ENCODE measurements around the gene BAHCC1. TPM values are rescaled to one million over a fixed set of nuclear protein-coding genes. Genes with fewer than 3 reads are reported as not detected.

Gene BAHCC1
- total and polyA plus RNA-seq, 2 of the 8 experiments (the other 6 are each of a cell fraction or from before 2014, with no cell fraction given), result 0.26 to 0.58 TPM

DNA sequence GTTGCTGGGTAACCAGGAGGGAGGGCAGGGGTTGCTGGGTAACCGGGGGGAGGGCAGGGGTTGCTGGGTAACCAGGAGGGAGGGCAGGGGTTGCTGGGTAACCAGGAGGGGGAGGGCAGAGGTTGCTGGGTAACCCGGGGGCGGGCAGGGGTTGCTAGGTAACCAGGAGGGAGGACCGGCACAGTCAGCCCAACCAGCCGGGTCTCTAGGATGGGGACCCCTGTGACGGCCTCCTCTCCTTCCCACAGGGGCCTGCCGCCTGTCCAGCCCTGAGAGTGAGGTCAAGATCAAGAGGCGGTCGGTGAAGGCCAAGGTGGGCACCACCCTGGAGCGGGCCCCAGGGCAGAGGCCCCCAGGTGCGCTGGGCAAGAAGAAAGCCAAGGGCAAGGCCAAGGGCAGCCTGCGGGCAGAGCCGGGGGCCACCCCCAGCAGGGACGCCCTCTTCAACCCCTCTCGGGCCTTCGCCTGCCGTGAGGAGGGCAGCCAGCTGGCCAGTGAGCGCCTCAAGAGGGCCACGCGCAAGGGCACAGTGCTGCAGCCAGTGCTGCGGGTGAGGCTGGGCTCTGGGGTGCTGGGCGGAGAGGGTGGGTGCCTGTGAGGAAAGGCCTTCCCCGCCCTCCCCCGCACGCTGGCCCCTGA is 62.8 kb downstream of the BAHCC1 start:
- WGBS, 2 experiments (ENCODE audit: extremely low coverage in 1 of 2, insufficient coverage in 1 of 2, insufficient read length in 1 of 2, insufficient replicate concordance in 2 of 2, low coverage in 1 of 2, low lambda C conversion rate in 2 of 2, missing lambda C conversion rate in 1 of 2), result 96% methylated on average over 9 of the region's 25 CpGs; no CpG with 5 or more reads in 1 of the 2 experiments
- H3K79me1 ChIP-seq (ENCODE audit: low read depth, low read length), result no peaks in the 10 kb centered on the region
- no peak for DNase-seq (ENCODE audit: low read depth in 1 of 2, low spot score in 2 of 2)
- TF ChIP-seq POU5F1 (IDR thresholded peaks at IDR 0.05; ENCODE audit: low read depth, low read length), result no peak
- TF ChIP-seq GABPA (IDR thresholded peaks at IDR 0.05; ENCODE audit: borderline replicate concordance, insufficient read depth, low read length), result no peak
- no peak for TF ChIP-seq PHF8 (conservative IDR thresholded peaks at IDR 0.05; ENCODE audit: low read depth, low read length)
- TF ChIP-seq RNF2 (IDR thresholded peaks at IDR 0.05; ENCODE audit: borderline replicate concordance, low read depth, low read length, missing control alignments, poor library complexity, severe bottlenecking), result no peak
- TF ChIP-seq TAF7 (optimal IDR thresholded peaks at IDR 0.05; ENCODE audit: borderline replicate concordance, low read depth, low read length), result no peak

More for the DNA sequence above, 62.8 kb downstream of the BAHCC1 start:
- Histone ChIP-seq H3K36me3 (ENCODE audit: control insufficient read depth in 2 of 4, insufficient read depth in 4 of 4, low read length in 3 of 4) (no peaks in the 10 kb centered on the region), H3K4me1 (replicated peaks in 1 of 4; ENCODE audit: control insufficient read depth in 3 of 4, insufficient read depth in 4 of 4, low read length in 3 of 4) (peaks cover 0 to 14% (median 8%) of the 10 kb centered on the region in 4 experiments; a peak in 6 of 7 replicates), H3K18ac (ENCODE audit: extremely low read depth, low read length) (no peak overlapping the region), H3K27ac (ENCODE audit: low read depth, low read length) (no peak overlapping the region), H3K4me2 (ENCODE audit: insufficient read depth in 1 of 2, low read depth in 2 of 2, low read length in 2 of 2) (no peak overlapping the region), H4K91ac (replicated peaks; ENCODE audit: insufficient read length, low read length) (no peak overlapping the region), H2BK12ac (ENCODE audit: low read depth, low read length) (no peak overlapping the region), H3K23me2 (ENCODE audit: low read depth, low read length) (no peaks in the 10 kb centered on the region), H2BK15ac (ENCODE audit: low read length) (no peak overlapping the region), H2BK120ac (replicated peaks; ENCODE audit: low read depth, low read length) (no peak overlapping the region), H4K20me1 (replicated peaks in 1 of 2; ENCODE audit: control insufficient read depth in 1 of 2, insufficient read depth in 2 of 2, low read length in 2 of 2) (no peaks in the 10 kb centered on the region), H2AK5ac (ENCODE audit: low read depth, low read length) (no peak overlapping the region), H4K5ac (ENCODE audit: insufficient read length, low read depth, low read length) (no peak overlapping the region), H2BK20ac (ENCODE audit: low read length) (no peak overlapping the region), H3K79me2 (ENCODE audit: control insufficient read depth in 1 of 2, insufficient read depth in 2 of 2, low read length in 2 of 2) (no peaks in the 10 kb centered on the region), H2AFZ (ENCODE audit: low read length) (no peak overlapping the region), H3K4ac (replicated peaks; ENCODE audit: insufficient read length, low read depth, low read length) (no peak overlapping the region), H3K56ac (replicated peaks; ENCODE audit: insufficient read length, low read depth, low read length) (no peak overlapping the region), H3K9ac (replicated peaks in 1 of 4; ENCODE audit: extremely low read depth in 1 of 4, low read depth in 3 of 4, low read length in 3 of 4) (no peak overlapping the region), H4K8ac (ENCODE audit: extremely low read depth, insufficient read depth, low read length) (no peak overlapping the region; the same call in 1 of the 2 replicates), H3K23ac (ENCODE audit: insufficient read length) (no peak overlapping the region), H2BK5ac (ENCODE audit: low read depth, low read length) (no peak overlapping the region; the same call in 1 of the 2 replicates), H3K9me3 (ENCODE audit: insufficient read depth in 2 of 2, low read depth in 1 of 2, low read length in 1 of 2) (no peaks in the 10 kb centered on the region), H3K14ac (ENCODE audit: insufficient read length) (no peak overlapping the region), H3K4me3 (ENCODE audit: extremely low read depth in 1 of 4, insufficient read depth in 2 of 4, low read depth in 3 of 4, low read length in 4 of 4) (no peak overlapping the region), H3K27me3 (replicated peaks in 1 of 4; ENCODE audit: control insufficient read depth in 3 of 4, extremely low read depth in 1 of 4, insufficient read depth in 3 of 4, low read length in 3 of 4) (no peaks in the 10 kb centered on the region)
- CTCF ChIA-PET (ENCODE audit: partially characterized antibody), result interaction anchor here (0.9 to 4.8 kb wide), 4 partner anchors 12 to 163 kb away, joined by 4 to 39 read pairs (median 17); partner anchors contain the start of gene SLC38A10
- POLR2A ChIA-PET (ENCODE audit: partially characterized antibody), result interaction anchor here (0.7 kb wide), 1 partner anchor 250 kb away, joined by 3 read pairs; no protein-coding TSS in a partner anchor
- FAIRE-seq, result no peak

All from H1 (cell line).